PC-9 (cell line): Measurements from ENCODE around the gene ABCA6. TPM values are rescaled to one million over a fixed set of nuclear protein-coding genes. Genes with fewer than 3 reads are reported as not detected.

ENCODE experiments used
- BruUV-seq: library from RNA; stranded (reverse); fragments of 400-500 nt; replicated peaks from 2 replicates; lab custom pipeline; 2021; lab: Mats Ljungman, UMichigan
- CTCF ChIA-PET: fragments of 300-600 bp; sonication (Branson Sonifier 250); formaldehyde crosslinking; loops from one replicate; lab custom pipeline; 2022; ENCODE audit warnings: antibody characterized with exemption; lab: Charles Lee
- POLR2A ChIA-PET: fragments of 300-600 bp; sonication (Branson Sonifier 250); formaldehyde crosslinking; loops from one replicate; lab custom pipeline; 2022; ENCODE audit warnings: antibody characterized with exemption; ENCODE audit not compliant: unreplicated experiment; lab: Charles Lee
- DNase-seq, 2 experiments: peaks; one replicate each; pipeline versions ENCODE4 v3.0.0 to v3.0.0-alpha.2; 2015 to 2022; ENCODE audit warnings: mixed read lengths in 1 of 2
- H2AFZ ChIP-seq: fragments of 200-600 bp; sonication (generic); 2 replicates; pipeline ENCODE4 v1.8.1; 2017; ENCODE audit warnings: antibody characterized with exemption
- H3F3A ChIP-seq: fragments of 200-600 bp; sonication (generic); 2 replicates; pipeline ENCODE4 v1.8.1; 2017; ENCODE audit warnings: antibody characterized with exemption, mild to moderate bottlenecking, low read depth; ENCODE audit not compliant: insufficient read depth
- H3K27ac ChIP-seq: fragments of 200-600 bp; sonication (generic); 2 replicates; pipeline ENCODE4 v1.6.1; 2016; ENCODE audit warnings: mixed run types
- H3K27me3 ChIP-seq: fragments of 200-600 bp; sonication (generic); 2 replicates; pipeline ENCODE4 v1.6.1; 2016; ENCODE audit warnings: low read depth, mixed run types; ENCODE audit not compliant: insufficient read depth
- H3K36me3 ChIP-seq: fragments of 200-600 bp; sonication (generic); 2 replicates; pipeline ENCODE4 v1.6.1; 2016; ENCODE audit warnings: low read depth, mixed run types
- H3K4me1 ChIP-seq: fragments of 200-600 bp; sonication (generic); replicated peaks from 2 replicates; pipeline ENCODE4 v1.6.1; 2016; ENCODE audit warnings: mixed run types; ENCODE audit not compliant: insufficient read depth
- H3K4me2 ChIP-seq: fragments of 200-600 bp; sonication (generic); 2 replicates; pipeline ENCODE4 v1.6.1; 2017; ENCODE audit warnings: mixed run types
- H3K4me3 ChIP-seq: fragments of 200-600 bp; sonication (generic); 2 replicates; pipeline ENCODE4 v1.6.1; 2016; ENCODE audit warnings: mixed run types
- H3K79me2 ChIP-seq: fragments of 200-600 bp; sonication (generic); 2 replicates; pipeline ENCODE4 v1.6.1; 2017; ENCODE audit warnings: low read depth, mixed run types
- H3K9me2 ChIP-seq: fragments of 200-600 bp; sonication (generic); 2 replicates; pipeline ENCODE4 v1.8.1; 2017; ENCODE audit warnings: mild to moderate bottlenecking; ENCODE audit not compliant: insufficient read depth
- H3K9me3 ChIP-seq: fragments of 200-600 bp; sonication (generic); 2 replicates; pipeline ENCODE4 v1.8.1; 2016; ENCODE audit warnings: low read depth; ENCODE audit not compliant: insufficient read depth
- H4K20me1 ChIP-seq: fragments of 200-600 bp; sonication (generic); 2 replicates; pipeline ENCODE4 v1.8.1; 2017; ENCODE audit not compliant: insufficient read depth
- EZH2 ChIP-seq: fragments of 200-600 bp; sonication (generic); IDR thresholded peaks from 2 replicates; pipeline ENCODE4 v1.8.0; 2017; ENCODE audit warnings: antibody characterized with exemption, low read depth
- intact Hi-C: fragments of 100-400 bp; cut with micrococcal nuclease; formaldehyde crosslinking; loops from one replicate; pipeline ENCODE4 v1.10.0; 2022; ENCODE audit not compliant: unreplicated experiment
- total RNA-seq: library from RNA; stranded (reverse); gene quantifications from 2 replicates; pipeline ENCODE4 v1.2.3, GENCODE V29; 2021
- TF ChIP-seq, protein P1 (sequence below): fragments of 200-600 bp; sonication (generic); conservative IDR thresholded peaks from 2 replicates; pipeline ENCODE4 v1.6.1; 2017; ENCODE audit warnings: mixed run types, antibody characterized with exemption, mild to moderate bottlenecking, moderate library complexity

Gene ABCA6
- total RNA-seq, 1 experiment from 2014 or later = not detected

DNA sequence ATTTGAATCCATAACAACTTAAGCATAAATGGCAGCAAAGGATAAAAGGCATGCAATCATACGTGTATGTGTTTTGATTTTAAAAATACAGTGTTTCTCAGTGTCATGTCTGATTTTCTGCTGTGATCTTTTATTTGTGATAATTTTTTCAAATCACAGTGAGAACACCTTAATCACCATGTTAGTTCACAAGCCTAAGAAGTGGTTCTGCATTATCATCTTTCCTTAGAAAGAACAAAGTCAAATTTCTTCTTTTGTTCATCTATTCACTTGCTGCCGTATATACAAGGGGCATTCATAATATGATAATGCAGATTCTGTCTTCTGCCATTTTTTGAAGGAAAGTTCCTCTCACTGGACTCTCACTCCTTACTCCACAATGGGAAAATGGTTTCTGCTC, 47.7 kb downstream of the ABCA6 start:
- ChIA-PET POLR2A (no interaction called here), CTCF (no interaction called here)
- Histone ChIP-seq H4K20me1 (no peaks in the 10 kb centered on the region), H3K9me3 (no peaks in the 10 kb centered on the region), H3K79me2 (no peaks in the 10 kb centered on the region), H3K27ac (no peak overlapping the region), H3K4me1 (no peaks in the 10 kb centered on the region), H2AFZ (no peak overlapping the region), H3F3A (no peaks in the 10 kb centered on the region), H3K36me3 (no peaks in the 10 kb centered on the region), H3K27me3 (no peaks in the 10 kb centered on the region), H3K4me3 (no peak overlapping the region), H3K9me2 (no peaks in the 10 kb centered on the region; the same call in none of the 2 replicates), H3K4me2 (no peak overlapping the region)
- no peak for DNase-seq
- intact Hi-C loops = no loop called here
- BruUV-seq = no TSS peak
- TF ChIP-seq, protein P1, sequence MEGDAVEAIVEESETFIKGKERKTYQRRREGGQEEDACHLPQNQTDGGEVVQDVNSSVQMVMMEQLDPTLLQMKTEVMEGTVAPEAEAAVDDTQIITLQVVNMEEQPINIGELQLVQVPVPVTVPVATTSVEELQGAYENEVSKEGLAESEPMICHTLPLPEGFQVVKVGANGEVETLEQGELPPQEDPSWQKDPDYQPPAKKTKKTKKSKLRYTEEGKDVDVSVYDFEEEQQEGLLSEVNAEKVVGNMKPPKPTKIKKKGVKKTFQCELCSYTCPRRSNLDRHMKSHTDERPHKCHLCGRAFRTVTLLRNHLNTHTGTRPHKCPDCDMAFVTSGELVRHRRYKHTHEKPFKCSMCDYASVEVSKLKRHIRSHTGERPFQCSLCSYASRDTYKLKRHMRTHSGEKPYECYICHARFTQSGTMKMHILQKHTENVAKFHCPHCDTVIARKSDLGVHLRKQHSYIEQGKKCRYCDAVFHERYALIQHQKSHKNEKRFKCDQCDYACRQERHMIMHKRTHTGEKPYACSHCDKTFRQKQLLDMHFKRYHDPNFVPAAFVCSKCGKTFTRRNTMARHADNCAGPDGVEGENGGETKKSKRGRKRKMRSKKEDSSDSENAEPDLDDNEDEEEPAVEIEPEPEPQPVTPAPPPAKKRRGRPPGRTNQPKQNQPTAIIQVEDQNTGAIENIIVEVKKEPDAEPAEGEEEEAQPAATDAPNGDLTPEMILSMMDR = no peak

DNA sequence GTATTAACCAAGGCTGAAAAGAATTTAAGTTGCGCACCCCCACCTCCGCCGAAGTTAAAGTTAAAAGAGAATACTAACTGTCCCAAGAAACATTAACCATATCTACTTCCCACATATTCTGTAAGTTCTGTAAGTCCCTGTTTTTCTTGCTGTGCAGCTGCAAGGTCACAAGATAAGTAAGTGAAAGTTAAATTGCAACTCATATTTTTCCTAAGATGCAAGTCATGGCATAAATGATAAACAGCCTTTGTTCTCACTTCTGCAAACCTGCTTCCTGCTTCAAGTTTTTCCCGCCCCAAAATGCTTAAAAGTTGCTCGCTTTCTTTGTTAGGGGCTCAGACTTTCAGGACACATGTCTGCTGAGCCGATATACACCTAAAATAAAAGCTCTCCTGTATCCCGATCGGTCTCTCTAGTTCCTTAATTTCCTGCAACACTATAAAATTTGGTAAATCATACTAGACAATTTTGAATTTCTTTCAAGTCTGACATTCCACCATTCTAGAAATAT, 48.4 kb downstream of the ABCA6 start:
- no peaks in the 10 kb centered on the region for H3K27me3 ChIP-seq
- H3K36me3 ChIP-seq = no peaks in the 10 kb centered on the region
- H3K27ac ChIP-seq = no peak overlapping the region
- intact Hi-C loops = no loop called here
- no peaks in the 10 kb centered on the region for H4K20me1 ChIP-seq
- no peaks in the 10 kb centered on the region for H3K9me3 ChIP-seq
- H3K9me2 ChIP-seq = no peaks in the 10 kb centered on the region; the same call in none of the 2 replicates
- H3K4me2 ChIP-seq = no peak overlapping the region
- H3F3A ChIP-seq = no peaks in the 10 kb centered on the region
- no peak for DNase-seq
- BruUV-seq = no TSS peak
- ChIA-PET POLR2A (no interaction called here), CTCF (no interaction called here)
- no peak overlapping the region for H2AFZ ChIP-seq
- H3K79me2 ChIP-seq = no peaks in the 10 kb centered on the region
- no peaks in the 10 kb centered on the region for H3K4me1 ChIP-seq
- TF ChIP-seq, protein P1 = no peak
- no peak for TF ChIP-seq EZH2
- H3K4me3 ChIP-seq = no peak overlapping the region

GRCh38 chr17:69090365-69090764, 51.3 kb downstream of the ABCA6 start:
- no peak for DNase-seq
- Histone ChIP-seq H3K27ac (no peak overlapping the region), H3K9me3 (no peaks in the 10 kb centered on the region; the same call in 1 of the 2 replicates), H3K27me3 (no peaks in the 10 kb centered on the region), H3K4me1 (no peaks in the 10 kb centered on the region), H4K20me1 (no peaks in the 10 kb centered on the region), H2AFZ (peak overlapping the region; percentile 30; the same call in 1 of the 2 replicates), H3F3A (no peaks in the 10 kb centered on the region), H3K4me3 (no peak overlapping the region), H3K36me3 (no peaks in the 10 kb centered on the region), H3K9me2 (no peaks in the 10 kb centered on the region; the same call in 1 of the 2 replicates), H3K4me2 (no peak overlapping the region), H3K79me2 (no peaks in the 10 kb centered on the region)
- TF ChIP-seq EZH2 = no peak
- TF ChIP-seq, protein P1 = no peak
- BruUV-seq = no TSS peak
- CTCF ChIA-PET = no interaction called here
- POLR2A ChIA-PET = no interaction called here
- intact Hi-C loops = no loop called here
